GM19372 (cell line): ENCODE measurements around the gene ANKRD62.

Experiments used
- ATAC-seq: cut with Tn5 transposase; IDR thresholded peaks from one replicate; pipeline ENCODE4 v1.9.1; 2021; ENCODE audit warnings: mild to moderate bottlenecking, low read depth, moderate library complexity; ENCODE audit not compliant: unreplicated experiment

The ANKRD62 gene

DNA sequence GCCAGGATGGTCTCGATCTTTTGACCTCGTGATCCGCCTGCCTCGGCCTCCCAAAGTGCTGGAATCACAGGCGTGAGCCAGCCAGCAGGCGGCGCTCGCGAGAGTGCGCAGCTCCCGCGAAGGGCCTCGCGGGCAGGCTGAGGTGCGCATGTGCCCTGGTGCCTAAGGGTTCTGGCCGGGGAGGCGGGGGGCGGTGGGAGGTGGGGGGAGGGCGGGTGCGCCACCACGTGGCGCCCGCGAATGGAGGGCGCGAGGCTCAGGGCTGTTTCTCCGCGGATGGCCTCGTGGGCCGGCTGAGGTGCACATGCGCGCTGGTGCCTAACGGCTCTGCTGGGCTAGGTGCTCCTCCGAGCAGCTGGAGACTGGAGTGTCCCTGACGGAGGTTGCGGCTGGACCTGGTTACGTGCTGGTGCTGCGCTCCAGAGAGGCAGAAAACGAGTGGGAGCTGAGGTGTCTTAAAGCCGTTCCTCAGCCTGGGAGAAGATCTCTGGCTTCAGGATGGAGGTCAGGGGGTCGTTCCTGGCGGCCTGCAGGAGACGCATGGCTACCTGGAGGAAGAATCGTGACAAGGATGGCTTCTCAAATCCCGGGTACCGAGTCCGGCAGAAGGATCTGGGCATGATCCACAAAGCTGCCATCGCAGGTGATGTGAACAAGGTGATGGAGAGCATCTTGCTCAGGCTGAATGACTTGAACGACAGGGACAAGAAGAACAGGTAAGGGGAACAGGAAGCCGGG lies at the start of gene ANKRD62:
Gene ANKRD62 (plus strand): TSS at position 324 of the 738 bp plus-strand sequence. CDS start 175 bp downstream, at position 499.
- ATAC-seq: no peak

GRCh38 chr18:12044591-12044990 lies 49.1 kb upstream of the ANKRD62 start:
- no peak for ATAC-seq

- no peak for ATAC-seq
Observed at GRCh38 chr18:12046046-12046750, 47.4 kb upstream of the ANKRD62 start.

DNA sequence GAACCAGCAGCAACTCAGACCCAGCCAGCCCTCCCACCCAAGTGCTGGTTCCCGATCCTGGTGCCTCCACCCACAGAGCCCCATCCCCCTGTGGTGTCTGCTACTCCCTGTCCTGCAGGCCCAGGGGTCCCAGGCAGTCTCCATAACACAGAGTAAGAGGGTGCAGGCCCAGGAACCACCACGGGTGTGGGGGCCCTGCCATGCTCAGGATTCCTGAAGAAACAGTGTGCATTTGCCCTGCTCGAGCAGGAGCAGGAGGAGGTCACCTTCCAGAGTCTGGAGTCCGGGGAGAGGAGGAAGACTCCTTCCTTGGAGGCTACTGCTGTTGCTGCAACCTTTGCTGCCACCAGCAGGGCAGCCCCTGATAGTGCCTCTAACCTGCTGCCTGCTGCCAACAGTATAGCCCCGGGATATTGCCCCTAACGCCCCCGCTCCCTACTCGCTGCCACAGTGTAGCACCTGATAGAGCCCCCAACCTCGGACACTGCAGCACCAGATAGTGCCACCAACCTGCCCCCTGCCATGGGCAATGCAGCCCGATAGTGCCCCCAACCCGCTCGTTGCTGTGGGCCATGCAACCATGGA lies 46.8 kb upstream of the ANKRD62 start:
- no peak for ATAC-seq

GRCh38 chr18:12048010-12048826 lies 45.4 kb upstream of the ANKRD62 start:
- ATAC-seq: no peak

GRCh38 chr18:12048827-12049175 lies 44.8 kb upstream of the ANKRD62 start:
- ATAC-seq: no peak

DNA sequence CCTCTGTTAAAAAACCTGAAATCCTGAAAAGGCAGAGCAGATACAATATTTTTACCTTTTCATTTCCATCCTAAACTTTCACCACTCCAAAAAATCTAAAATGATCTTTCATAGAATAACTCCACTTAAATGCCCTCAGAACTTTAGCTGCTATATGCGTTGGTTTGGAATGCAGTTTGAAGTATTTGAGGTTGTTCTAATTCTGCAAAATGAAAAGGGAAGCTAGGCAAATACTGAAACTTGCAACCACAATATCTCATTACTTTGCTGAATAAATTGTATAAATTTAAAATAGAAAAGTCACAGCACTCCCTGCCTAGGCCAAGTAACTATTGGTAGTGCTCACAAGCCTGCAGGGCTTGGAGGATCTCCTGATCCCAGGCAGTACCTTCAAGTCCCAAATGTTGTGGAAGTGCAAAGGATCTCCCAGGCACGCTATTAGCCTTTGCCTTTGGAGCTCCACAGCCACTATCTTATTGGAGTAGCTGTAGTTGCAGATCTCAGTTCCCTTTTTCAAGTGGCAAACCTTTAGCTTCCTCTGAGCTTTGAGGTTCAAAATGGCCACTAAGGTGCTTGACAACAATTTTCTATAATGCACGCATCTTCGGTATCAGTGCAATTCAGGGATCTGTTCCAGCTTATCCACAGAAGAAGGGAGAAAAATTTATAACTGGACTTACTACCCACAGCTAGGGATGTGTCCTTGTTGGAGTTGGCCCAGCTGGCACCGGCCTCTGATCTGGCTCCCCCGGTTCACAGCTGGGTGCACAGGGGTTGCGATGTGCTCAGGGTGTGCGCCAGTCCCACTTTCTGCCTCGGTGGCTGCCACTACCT lies 43.4 kb upstream of the ANKRD62 start:
- peak; percentile 89 for ATAC-seq

- no peak for ATAC-seq
Observed at GRCh38 chr18:12052866-12053265, 40.8 kb upstream of the ANKRD62 start.

GRCh38 chr18:12053289-12053688 lies 40.4 kb upstream of the ANKRD62 start:
- ATAC-seq: no peak

GRCh38 chr18:12056034-12056883 lies 37.4 kb upstream of the ANKRD62 start:
- ATAC-seq: no peak

GRCh38 chr18:12056884-12057402 lies 36.7 kb upstream of the ANKRD62 start:
- no peak for ATAC-seq

GRCh38 chr18:12057419-12058039 lies 36.1 kb upstream of the ANKRD62 start:
- ATAC-seq: no peak

DNA sequence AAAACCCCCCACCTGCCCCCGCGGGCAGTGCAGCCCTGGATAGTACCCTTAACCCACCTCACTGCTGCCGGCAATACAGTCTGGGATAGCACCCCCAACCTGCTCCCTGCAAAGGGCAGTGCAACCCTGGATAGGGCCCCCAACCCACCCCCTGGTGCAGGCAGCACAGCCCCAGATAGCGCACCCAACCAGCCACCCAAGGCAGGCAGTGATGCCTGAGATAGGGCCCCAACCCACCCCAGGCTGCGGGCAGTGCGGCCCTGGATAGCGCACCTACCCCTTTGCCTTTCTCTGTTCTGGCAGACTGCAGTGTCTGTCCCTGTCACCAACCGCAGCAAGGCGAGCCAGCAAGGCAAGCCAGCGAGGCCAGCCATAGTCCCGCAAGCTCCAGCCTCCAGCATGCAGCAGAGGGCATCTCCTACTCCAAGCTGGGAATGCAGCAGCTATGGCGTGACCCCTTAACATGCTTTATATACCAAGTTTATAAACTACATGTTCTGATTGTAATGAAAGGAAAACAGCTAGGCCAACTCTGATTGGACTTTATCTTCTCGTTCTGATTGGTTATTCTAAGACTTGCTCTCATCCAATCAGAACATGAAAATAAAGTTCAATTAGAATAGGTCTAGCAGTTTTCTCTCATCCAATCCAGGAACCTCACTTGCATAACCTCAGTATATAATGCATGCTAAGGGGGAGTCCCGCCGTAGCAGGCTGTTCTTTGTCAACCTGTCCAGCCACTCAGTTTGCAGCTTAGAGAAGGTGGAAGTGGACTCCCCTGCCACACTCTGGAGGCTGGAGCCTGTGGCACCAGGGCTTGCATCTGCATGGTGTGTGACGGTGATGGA lies 34.1 kb upstream of the ANKRD62 start:
- ATAC-seq: no peak

DNA sequence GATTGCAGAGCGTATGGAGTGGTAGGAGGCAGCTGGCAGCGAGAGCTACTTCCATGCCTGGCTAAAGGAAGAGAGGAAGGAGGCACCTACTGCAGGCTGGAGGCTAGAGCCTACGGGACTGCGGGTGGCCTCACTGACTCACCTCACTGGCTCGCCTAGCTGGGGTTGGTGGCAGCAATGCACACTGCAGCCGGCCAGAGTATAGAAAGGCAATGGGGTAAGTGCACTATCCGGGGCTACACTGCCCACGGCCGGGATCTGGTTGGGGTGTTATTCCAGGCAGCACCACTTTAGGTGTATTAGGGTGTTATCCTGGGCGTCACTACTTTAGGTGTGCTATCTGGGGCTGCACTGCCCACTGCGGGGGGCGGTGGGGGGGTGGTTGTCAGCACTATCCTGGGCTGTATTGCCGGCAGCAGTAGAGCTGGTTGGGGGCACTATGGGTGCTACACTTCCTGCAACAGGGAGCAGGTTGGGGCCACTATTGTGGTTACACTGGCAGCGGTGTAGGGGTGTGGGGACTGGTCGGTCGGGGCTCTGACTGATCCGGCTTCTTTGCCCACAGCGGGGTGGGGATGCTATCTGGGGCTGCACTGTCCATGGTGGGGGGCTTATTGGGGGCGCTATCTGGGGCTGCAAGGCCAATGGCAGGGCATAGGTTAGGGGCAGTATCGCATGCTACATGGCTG lies 33.3 kb upstream of the ANKRD62 start:
- no peak for ATAC-seq

DNA sequence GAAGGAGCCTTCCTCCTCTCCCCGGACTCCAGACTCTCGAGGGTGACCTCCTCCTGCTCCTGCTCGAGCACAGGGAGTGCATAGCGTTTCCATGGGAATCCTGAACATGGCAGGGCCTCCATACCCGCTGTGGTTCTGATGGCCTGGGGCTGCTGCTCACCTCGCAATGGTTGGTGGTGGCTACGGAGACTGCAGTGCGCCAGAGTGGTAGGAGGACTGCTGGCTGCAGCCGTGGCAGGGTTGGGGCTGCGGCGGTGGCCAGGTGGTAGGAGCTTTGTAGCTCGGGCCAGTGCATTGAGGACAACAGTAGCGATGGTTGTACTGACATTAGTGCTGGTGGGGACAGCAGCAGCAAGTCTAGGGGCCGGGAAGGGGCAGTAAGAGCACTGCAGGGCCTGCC lies 32.0 kb upstream of the ANKRD62 start:
- no peak for ATAC-seq

DNA sequence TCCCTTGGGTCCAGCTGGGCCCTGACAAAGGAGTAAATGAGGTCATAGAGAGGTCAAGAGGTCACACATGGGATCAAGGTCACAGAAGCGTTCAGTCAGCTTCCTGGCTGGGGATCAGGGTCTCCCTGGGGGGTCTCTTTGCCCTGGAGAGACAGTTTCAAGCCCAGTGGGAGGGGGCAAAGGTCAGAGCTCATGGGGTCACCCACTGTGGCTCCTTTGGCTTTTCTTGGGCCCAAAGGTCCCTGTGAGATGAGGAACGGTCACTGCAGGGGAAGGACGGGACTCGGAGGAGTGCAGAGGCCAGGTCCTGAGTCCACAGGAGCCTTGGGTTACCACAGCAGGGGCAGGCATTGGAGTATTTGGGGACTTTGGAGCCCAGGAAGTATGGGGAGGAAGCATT lies 30.7 kb upstream of the ANKRD62 start:
- ATAC-seq: no peak
